ENCODE measurements around the gene COL18A1.
"Not testable (repeated sequence)": the region's sequence is repeated elsewhere in the genome, so short reads cannot be mapped to it uniquely, and the experiment has no call there.

COL18A1 gene

GRCh38 chr21:45525153-45525909 lies 120.4 kb downstream of the COL18A1 start:
- POLR2A ChIA-PET: no interaction called here
- no peak for DNase-seq (ENCODE audit: extremely low spot score)
- CTCF ChIA-PET: no interaction called here
- TF ChIP-seq, protein P1, sequence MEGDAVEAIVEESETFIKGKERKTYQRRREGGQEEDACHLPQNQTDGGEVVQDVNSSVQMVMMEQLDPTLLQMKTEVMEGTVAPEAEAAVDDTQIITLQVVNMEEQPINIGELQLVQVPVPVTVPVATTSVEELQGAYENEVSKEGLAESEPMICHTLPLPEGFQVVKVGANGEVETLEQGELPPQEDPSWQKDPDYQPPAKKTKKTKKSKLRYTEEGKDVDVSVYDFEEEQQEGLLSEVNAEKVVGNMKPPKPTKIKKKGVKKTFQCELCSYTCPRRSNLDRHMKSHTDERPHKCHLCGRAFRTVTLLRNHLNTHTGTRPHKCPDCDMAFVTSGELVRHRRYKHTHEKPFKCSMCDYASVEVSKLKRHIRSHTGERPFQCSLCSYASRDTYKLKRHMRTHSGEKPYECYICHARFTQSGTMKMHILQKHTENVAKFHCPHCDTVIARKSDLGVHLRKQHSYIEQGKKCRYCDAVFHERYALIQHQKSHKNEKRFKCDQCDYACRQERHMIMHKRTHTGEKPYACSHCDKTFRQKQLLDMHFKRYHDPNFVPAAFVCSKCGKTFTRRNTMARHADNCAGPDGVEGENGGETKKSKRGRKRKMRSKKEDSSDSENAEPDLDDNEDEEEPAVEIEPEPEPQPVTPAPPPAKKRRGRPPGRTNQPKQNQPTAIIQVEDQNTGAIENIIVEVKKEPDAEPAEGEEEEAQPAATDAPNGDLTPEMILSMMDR (IDR thresholded peaks at IDR 0.05; ENCODE audit: control extremely low read depth, extremely low read depth, low read depth, missing control alignments): no peak

GRCh38 chr21:45525910-45526306 lies 120.9 kb downstream of the COL18A1 start:
- ChIA-PET CTCF (no interaction called here), POLR2A (no interaction called here)
- TF ChIP-seq, protein P1 (IDR thresholded peaks at IDR 0.05; ENCODE audit: control extremely low read depth, extremely low read depth, low read depth, missing control alignments): no peak
- DNase-seq (ENCODE audit: extremely low spot score): no peak

DNA sequence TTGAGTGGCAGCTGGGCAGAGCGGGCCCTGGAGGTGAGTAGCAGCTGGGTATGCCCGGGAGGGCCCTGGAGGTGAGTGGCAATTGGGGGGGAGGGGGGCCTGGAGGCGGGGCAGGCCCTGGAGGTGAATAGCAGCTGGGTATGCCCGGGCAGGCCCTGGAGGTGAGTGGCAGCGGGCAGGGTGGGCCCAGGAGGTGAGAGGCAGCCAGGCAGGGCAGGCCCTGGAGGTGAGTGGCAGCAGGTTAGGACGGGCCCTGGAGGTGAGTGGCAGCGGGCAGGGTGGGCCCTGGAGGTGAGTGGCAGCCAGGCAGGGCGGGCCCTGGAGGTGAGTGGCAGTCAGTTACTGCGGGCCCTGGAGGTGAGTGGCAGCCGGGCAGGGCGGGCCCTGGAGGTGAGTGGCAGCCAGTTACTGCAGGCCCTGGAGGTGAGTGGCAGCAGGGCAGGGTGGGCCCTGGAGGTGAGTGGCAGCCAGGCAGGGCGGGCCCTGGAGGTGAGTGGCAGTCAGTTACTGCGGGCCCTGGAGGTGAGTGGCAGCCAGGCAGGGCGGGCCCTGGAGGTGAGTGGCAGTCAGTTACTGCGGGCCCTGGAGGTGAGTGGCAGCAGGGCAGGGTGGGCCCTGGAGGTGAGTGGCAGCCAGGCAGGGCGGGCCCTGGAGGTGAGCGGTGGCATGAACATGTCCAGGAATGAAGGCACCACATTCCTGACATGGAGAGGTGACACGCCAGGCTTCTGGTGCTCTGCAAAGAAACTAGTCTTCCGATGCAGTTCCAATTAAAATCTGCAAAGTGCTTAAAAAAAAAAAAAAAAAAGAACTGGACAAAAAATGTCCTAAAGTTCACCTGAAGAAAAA lies 122.4 kb downstream of the COL18A1 start:
- DNase-seq (ENCODE audit: extremely low spot score); POLR2A ChIA-PET; CTCF ChIA-PET: not testable (repeated sequence)

DNA sequence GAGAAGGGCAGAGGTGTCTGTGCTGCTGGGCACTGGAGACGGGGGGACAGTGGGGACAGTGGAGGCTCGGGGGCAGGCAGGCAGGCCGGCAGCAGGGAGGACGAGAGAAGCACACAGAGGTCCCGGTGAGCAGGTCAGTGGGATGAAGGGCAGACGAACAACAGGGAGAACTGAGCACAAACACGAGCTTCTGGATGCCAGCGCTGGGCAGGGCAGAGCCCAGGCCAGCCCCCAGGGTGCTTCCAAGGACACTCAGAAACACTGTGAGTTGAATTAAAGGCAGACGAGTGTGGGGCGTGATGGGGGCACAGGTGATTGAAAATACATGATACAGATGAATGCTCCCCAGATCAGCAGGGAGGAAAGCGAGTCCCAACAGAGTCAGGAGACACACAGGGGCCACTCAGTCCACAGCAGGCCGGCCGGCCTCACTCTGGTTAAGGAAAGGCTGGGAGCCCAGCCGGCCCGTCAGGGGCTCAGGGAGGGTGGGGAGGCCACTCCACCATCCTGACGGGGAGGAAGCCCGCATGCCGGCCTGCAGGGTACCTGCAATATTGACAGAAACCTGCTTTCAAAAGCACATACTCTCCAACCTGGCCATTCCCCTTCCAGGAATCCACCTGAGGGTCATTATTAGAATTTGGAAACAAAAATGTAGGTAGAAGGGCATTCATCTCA lies 123.2 kb downstream of the COL18A1 start:
- CTCF ChIA-PET: no interaction called here
- TF ChIP-seq, protein P1 (IDR thresholded peaks at IDR 0.05; ENCODE audit: control extremely low read depth, extremely low read depth, low read depth, missing control alignments): no peak
- POLR2A ChIA-PET: no interaction called here
- DNase-seq (ENCODE audit: extremely low spot score): no peak

- no peak for DNase-seq (ENCODE audit: extremely low spot score)
- CTCF ChIA-PET: no interaction called here
- POLR2A ChIA-PET: no interaction called here
- TF ChIP-seq, protein P1 (IDR thresholded peaks at IDR 0.05; ENCODE audit: control extremely low read depth, extremely low read depth, low read depth, missing control alignments): no peak
Observed at GRCh38 chr21:45528981-45529784, 124.2 kb downstream of the COL18A1 start.

GRCh38 chr21:45529785-45530422 lies 124.9 kb downstream of the COL18A1 start:
- TF ChIP-seq, protein P1 (IDR thresholded peaks at IDR 0.05; ENCODE audit: control extremely low read depth, extremely low read depth, low read depth, missing control alignments): no peak
- POLR2A ChIA-PET: no interaction called here
- CTCF ChIA-PET: no interaction called here
- DNase-seq (ENCODE audit: extremely low spot score): no peak

Data from GM10248 (cell line).